H1 (cell line): ENCODE measurements around the gene SLAIN2. TPM values are rescaled to one million over a fixed set of nuclear protein-coding genes. Genes with fewer than 3 reads are reported as not detected.

Source experiments
- CTCF ChIA-PET: fragments of 300-600 bp; sonication (Branson Sonifier 250); formaldehyde crosslinking; loops from one replicate; lab custom pipeline; 2021; ENCODE audit not compliant: partially characterized antibody; lab: Charles Lee
- POLR2A ChIA-PET: fragments of 300-600 bp; sonication (Branson Sonifier 250); formaldehyde crosslinking; loops from one replicate; lab custom pipeline; 2021; ENCODE audit warnings: inconsistent platforms; ENCODE audit not compliant: partially characterized antibody; lab: Charles Lee
- DNase-seq, 2 experiments: peaks; one replicate each; pipeline versions ENCODE4 v3.0.0 to v3.0.0-alpha.2; 2010 to 2022; ENCODE audit warnings: low spot score in 2 of 2, low read depth in 1 of 2, mixed read lengths in 1 of 2
- FAIRE-seq: peaks from 2 replicates; lab custom pipeline; 2011; peaks lifted over from hg19 to GRCh38; lab: Jason Lieb, UNC
- H2AFZ ChIP-seq: 2 replicates; pipeline ENCODE4 v1.8.1; 2012; ENCODE audit warnings: low read length, inconsistent platforms
- H2AK5ac ChIP-seq: 2 replicates; pipeline ENCODE4 v1.6.1; 2013; ENCODE audit warnings: low read depth, low read length
- H2BK120ac ChIP-seq: replicated peaks from 2 replicates; pipeline ENCODE3; 2013; ENCODE audit warnings: low read depth, low read length, inconsistent platforms
- H2BK12ac ChIP-seq: 2 replicates; pipeline ENCODE4 v1.6.1; 2013; ENCODE audit warnings: low read depth, low read length
- H2BK15ac ChIP-seq: 2 replicates; pipeline ENCODE4 v1.6.1; 2013; ENCODE audit warnings: low read length
- H2BK20ac ChIP-seq: 2 replicates; pipeline ENCODE4 v1.6.1; 2013; ENCODE audit warnings: low read length
- H2BK5ac ChIP-seq: 2 replicates; pipeline ENCODE4 v1.6.1; 2013; ENCODE audit warnings: low read depth, low read length
- H3K14ac ChIP-seq: 2 replicates; pipeline ENCODE4 v1.6.1; 2013; ENCODE audit warnings: inconsistent platforms; ENCODE audit not compliant: insufficient read length
- H3K18ac ChIP-seq: 2 replicates; pipeline ENCODE4 v1.6.1; 2013; ENCODE audit warnings: low read length; ENCODE audit errors: extremely low read depth
- H3K23ac ChIP-seq: 2 replicates; pipeline ENCODE4 v1.6.1; 2013; ENCODE audit warnings: inconsistent platforms; ENCODE audit not compliant: insufficient read length
- H3K23me2 ChIP-seq: 2 replicates; pipeline ENCODE4 v1.6.1; 2013; ENCODE audit warnings: low read depth, low read length
- H3K27ac ChIP-seq: 2 replicates; pipeline ENCODE4 v1.6.1; 2011; ENCODE audit warnings: low read depth, low read length, inconsistent platforms
- H3K27me3 ChIP-seq, 4 experiments: replicated peaks in 1 of 4; 1 replicate in 1 of 4; 2 replicates in 3 of 4; pipeline versions ENCODE4 v1.6.1 to v1.8.1; 2011 to 2013; ENCODE audit warnings: low read length in 3 of 4, mild to moderate bottlenecking in 3 of 4, inconsistent platforms in 2 of 4, mixed read lengths in 2 of 4, moderate library complexity in 1 of 4; ENCODE audit not compliant: control insufficient read depth in 3 of 4, insufficient read depth in 3 of 4; ENCODE audit errors: extremely low read depth in 1 of 4
- H3K36me3 ChIP-seq, 4 experiments: 2 replicates each; pipeline versions ENCODE4 v1.6.1 to v1.8.1; 2011 to 2013; ENCODE audit warnings: mild to moderate bottlenecking in 4 of 4, low read length in 3 of 4, moderate library complexity in 2 of 4, control low read depth in 1 of 4, inconsistent platforms in 1 of 4; ENCODE audit not compliant: insufficient read depth in 4 of 4, control insufficient read depth in 2 of 4
- H3K4ac ChIP-seq: replicated peaks from 2 replicates; pipeline ENCODE3; 2013; ENCODE audit warnings: low read length, low read depth, mixed read lengths, inconsistent platforms; ENCODE audit not compliant: insufficient read length
- H3K4me1 ChIP-seq, 4 experiments: replicated peaks in 1 of 4; 1 replicate in 1 of 4; 2 replicates in 3 of 4; pipeline versions ENCODE4 v1.6.1 to v1.8.1; 2011 to 2013; ENCODE audit warnings: low read length in 3 of 4, inconsistent platforms in 2 of 4, mixed read lengths in 1 of 4; ENCODE audit not compliant: insufficient read depth in 4 of 4, control insufficient read depth in 3 of 4
- H3K4me2 ChIP-seq, 2 experiments: 2 replicates each; pipeline versions ENCODE4 v1.6.1 to v1.8.1; 2011 to 2013; ENCODE audit warnings: low read depth in 2 of 2, low read length in 2 of 2, control low read depth in 1 of 2, inconsistent platforms in 1 of 2, mild to moderate bottlenecking in 1 of 2; ENCODE audit not compliant: insufficient read depth in 1 of 2
- H3K4me3 ChIP-seq, 4 experiments: fragments of 200-600, 300-600 bp in 1 of 4; sonication (generic), shearing (Covaris generic), sonication (Bioruptor Twin) in 1 of 4; 2 replicates each; pipeline versions ENCODE4 v1.5.1 to v1.8.1; 2011 to 2016; ENCODE audit warnings: low read length in 4 of 4, low read depth in 3 of 4, control low read depth in 2 of 4, inconsistent platforms in 2 of 4, mild to moderate bottlenecking in 2 of 4, mixed read lengths in 1 of 4, moderate library complexity in 1 of 4; ENCODE audit not compliant: insufficient read depth in 2 of 4; ENCODE audit errors: extremely low read depth in 1 of 4
- H3K56ac ChIP-seq: replicated peaks from 2 replicates; pipeline ENCODE3; 2013; ENCODE audit warnings: low read depth, mild to moderate bottlenecking, mixed read lengths, low read length, inconsistent platforms; ENCODE audit not compliant: insufficient read length
- H3K79me1 ChIP-seq: 2 replicates; pipeline ENCODE4 v1.6.1; 2013; ENCODE audit warnings: low read depth, low read length, control low read depth
- H3K79me2 ChIP-seq, 2 experiments: 2 replicates each; pipeline versions ENCODE4 v1.6.1 to v1.8.1; 2012 to 2013; ENCODE audit warnings: low read length in 2 of 2, mild to moderate bottlenecking in 2 of 2, inconsistent platforms in 1 of 2; ENCODE audit not compliant: insufficient read depth in 2 of 2, control insufficient read depth in 1 of 2
- H3K9ac ChIP-seq, 4 experiments: replicated peaks in 1 of 4; 1 replicate in 1 of 4; 2 replicates in 3 of 4; pipeline versions ENCODE4 v1.6.1 to v1.8.1; 2011 to 2013; ENCODE audit warnings: low read depth in 3 of 4, low read length in 3 of 4, control low read depth in 2 of 4, mild to moderate bottlenecking in 2 of 4, moderate library complexity in 2 of 4, inconsistent platforms in 1 of 4; ENCODE audit errors: extremely low read depth in 1 of 4
- H3K9me3 ChIP-seq, 2 experiments: 2 replicates each; pipeline versions ENCODE4 v1.6.1 to v1.8.1; 2012 to 2013; ENCODE audit warnings: mild to moderate bottlenecking in 2 of 2, moderate library complexity in 2 of 2, control low read depth in 1 of 2, inconsistent platforms in 1 of 2, low read depth in 1 of 2, low read length in 1 of 2, mixed read lengths in 1 of 2; ENCODE audit not compliant: insufficient read depth in 2 of 2
- H4K20me1 ChIP-seq, 2 experiments: replicated peaks in 1 of 2; 2 replicates each; pipeline versions ENCODE3 to v1.8.1; 2011 to 2013; ENCODE audit warnings: inconsistent platforms in 2 of 2, low read length in 2 of 2, mild to moderate bottlenecking in 1 of 2; ENCODE audit not compliant: insufficient read depth in 2 of 2, control insufficient read depth in 1 of 2
- H4K5ac ChIP-seq: 2 replicates; pipeline ENCODE4 v1.6.1; 2013; ENCODE audit warnings: low read length, low read depth, mixed read lengths, inconsistent platforms; ENCODE audit not compliant: insufficient read length
- H4K8ac ChIP-seq: 2 replicates; pipeline ENCODE4 v1.8.0; 2013; ENCODE audit warnings: mild to moderate bottlenecking, moderate library complexity, low read length, inconsistent platforms; ENCODE audit not compliant: insufficient read depth; ENCODE audit errors: extremely low read depth
- H4K91ac ChIP-seq: replicated peaks from 2 replicates; pipeline ENCODE3; 2013; ENCODE audit warnings: low read length, mixed read lengths, inconsistent platforms; ENCODE audit not compliant: insufficient read length
- CEBPB ChIP-seq: IDR thresholded peaks from 2 replicates; pipeline ENCODE4 v1.6.1; 2012; ENCODE audit warnings: low read depth, low read length
- CREB1 ChIP-seq: IDR thresholded peaks from 2 replicates; pipeline ENCODE4 v1.6.1; 2012; ENCODE audit warnings: inconsistent platforms
- EP300 ChIP-seq, 2 experiments: IDR thresholded peaks; 1 replicate in 1 of 2; 2 replicates in 1 of 2; pipeline ENCODE4 v1.6.1; 2011 to 2012; ENCODE audit warnings: low read depth in 2 of 2, low read length in 2 of 2, mild to moderate bottlenecking in 2 of 2, borderline replicate concordance in 1 of 2, inconsistent platforms in 1 of 2, moderate library complexity in 1 of 2
- GTF2F1 ChIP-seq: IDR thresholded peaks from 2 replicates; pipeline ENCODE4 v1.6.1; 2012; ENCODE audit warnings: low read depth, low read length, improper control_type of control experiment, borderline replicate concordance
- MAFK ChIP-seq: IDR thresholded peaks from 2 replicates; pipeline ENCODE4 v1.6.1; 2012; ENCODE audit warnings: low read depth, mild to moderate bottlenecking, improper control_type of control experiment, low read length
- RBBP5 ChIP-seq: IDR thresholded peaks from 2 replicates; pipeline ENCODE4 v1.7.1; 2012; ENCODE audit warnings: low read depth, mild to moderate bottlenecking, inconsistent platforms, low read length, moderate library complexity, borderline replicate concordance
- RNF2 ChIP-seq: fragments of 200-900, 300-1000 bp; sonication (generic); IDR thresholded peaks from 2 replicates; pipeline ENCODE4 v1.7.1; 2016; ENCODE audit warnings: borderline replicate concordance, low read depth, mild to moderate bottlenecking, antibody characterized with exemption, low read length; ENCODE audit not compliant: poor library complexity, severe bottlenecking; ENCODE audit errors: missing control alignments
- RXRA ChIP-seq: IDR thresholded peaks from 2 replicates; pipeline ENCODE4 v1.6.1; 2011; ENCODE audit warnings: low read depth, mild to moderate bottlenecking, low read length, moderate library complexity; ENCODE audit not compliant: insufficient read depth
- WGBS, 2 experiments: shearing (Covaris generic) in 1 of 2; methylation state at CpG; one replicate each; pipeline versions ENCODE4 v1.1.6 to v1.1.7; 2013 to 2015; ENCODE audit warnings: low lambda C conversion rate in 2 of 2, mixed read lengths in 2 of 2, inconsistent platforms in 1 of 2, low coverage in 1 of 2, missing lambda C conversion rate in 1 of 2; ENCODE audit not compliant: insufficient replicate concordance in 2 of 2, insufficient coverage in 1 of 2, insufficient read length in 1 of 2; ENCODE audit errors: extremely low coverage in 1 of 2, missing lambda C conversion rate in 1 of 2; 5-methylcytosine and 5-hydroxymethylcytosine counted together
- polyA plus RNA-seq, 7 experiments: library from polyadenylated mRNA; depleted of rRNA in 3 of 7; stranded (reverse) in 5 of 7; unstranded in 2 of 7; fragments of >200 nt in 5 of 7; fragments of 200-250 nt in 2 of 7; gene quantifications; 1 replicate in 5 of 7; 2 replicates in 1 of 7; 4 replicates in 1 of 7; pipeline versions ENCODE4 v1.2.1 to v1.2.3, GENCODE V29; 2011 to 2013; ENCODE audit warnings: missing spikeins in 2 of 7, mixed read lengths in 2 of 7
- total RNA-seq: library from RNA; stranded (reverse); fragmentation: NEBNext Ultra II Directional; extraction: Animal tissue kit (Norgen Biotek cat#: 25700); gene quantifications from 2 replicates; pipeline ENCODE4 v1.2.1, GENCODE V29; 2021
- TF ChIP-seq, protein P1 (sequence below), 3 experiments: IDR thresholded peaks; 1 replicate in 2 of 3; 2 replicates in 1 of 3; pipeline versions ENCODE4 v1.5.1 to v1.6.1; 2011; ENCODE audit warnings: low read length in 3 of 3, mild to moderate bottlenecking in 3 of 3, inconsistent platforms in 2 of 3, low read depth in 1 of 3, moderate library complexity in 1 of 3; ENCODE audit not compliant: insufficient read depth in 1 of 3; ENCODE audit errors: control extremely low read depth in 1 of 3

Gene SLAIN2
- total and polyA plus RNA-seq, 2 of the 8 experiments (the other 6 are each of a cell fraction or from before 2014, with no cell fraction given): 8.2 to 40.0 TPM

DNA sequence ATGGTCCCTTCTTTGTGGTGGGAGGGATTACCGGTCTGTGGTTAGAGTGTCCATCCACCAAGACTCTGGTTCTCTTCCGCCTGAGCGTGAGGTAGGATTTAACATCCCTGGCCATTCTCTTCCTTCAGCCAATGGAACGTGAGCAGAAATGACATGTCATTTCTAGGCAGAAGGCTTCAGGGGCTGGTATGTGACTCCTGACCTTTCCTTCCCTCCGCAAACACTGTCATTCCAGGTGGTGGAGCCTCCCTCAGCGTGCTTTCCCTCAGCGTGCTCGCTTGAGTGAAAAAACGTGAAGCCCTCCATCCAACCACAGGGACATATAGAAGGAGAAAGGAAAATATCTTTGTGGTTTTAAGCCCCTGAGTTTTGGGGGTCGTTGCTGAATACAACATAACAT is 107.8 kb downstream of the SLAIN2 start:
- POLR2A ChIA-PET: no interaction called here
- H3K18ac ChIP-seq: no peak overlapping the region
- no peaks in the 10 kb centered on the region for H3K4me1 ChIP-seq
- no peaks in the 10 kb centered on the region for H3K36me3 ChIP-seq
- no peaks in the 10 kb centered on the region for H4K20me1 ChIP-seq
- H3K23ac ChIP-seq: no peak overlapping the region
- H3K9me3 ChIP-seq: no peaks in the 10 kb centered on the region
- FAIRE-seq (no peak), DNase-seq (no peak)
- H2BK5ac ChIP-seq: no peak overlapping the region
- no peak for TF ChIP-seq RNF2
- TF ChIP-seq RBBP5: no peak
- TF ChIP-seq GTF2F1: no peak
- TF ChIP-seq RXRA: no peak
- TF ChIP-seq CEBPB: no peak
- TF ChIP-seq MAFK: no peak
- TF ChIP-seq EP300 (IDR thresholded peaks at IDR 0.05; ENCODE audit: borderline replicate concordance in 1 of 2, low read depth in 2 of 2, low read length in 2 of 2): no peak
- TF ChIP-seq, protein P1, sequence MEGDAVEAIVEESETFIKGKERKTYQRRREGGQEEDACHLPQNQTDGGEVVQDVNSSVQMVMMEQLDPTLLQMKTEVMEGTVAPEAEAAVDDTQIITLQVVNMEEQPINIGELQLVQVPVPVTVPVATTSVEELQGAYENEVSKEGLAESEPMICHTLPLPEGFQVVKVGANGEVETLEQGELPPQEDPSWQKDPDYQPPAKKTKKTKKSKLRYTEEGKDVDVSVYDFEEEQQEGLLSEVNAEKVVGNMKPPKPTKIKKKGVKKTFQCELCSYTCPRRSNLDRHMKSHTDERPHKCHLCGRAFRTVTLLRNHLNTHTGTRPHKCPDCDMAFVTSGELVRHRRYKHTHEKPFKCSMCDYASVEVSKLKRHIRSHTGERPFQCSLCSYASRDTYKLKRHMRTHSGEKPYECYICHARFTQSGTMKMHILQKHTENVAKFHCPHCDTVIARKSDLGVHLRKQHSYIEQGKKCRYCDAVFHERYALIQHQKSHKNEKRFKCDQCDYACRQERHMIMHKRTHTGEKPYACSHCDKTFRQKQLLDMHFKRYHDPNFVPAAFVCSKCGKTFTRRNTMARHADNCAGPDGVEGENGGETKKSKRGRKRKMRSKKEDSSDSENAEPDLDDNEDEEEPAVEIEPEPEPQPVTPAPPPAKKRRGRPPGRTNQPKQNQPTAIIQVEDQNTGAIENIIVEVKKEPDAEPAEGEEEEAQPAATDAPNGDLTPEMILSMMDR (IDR thresholded peaks at IDR 0.05; ENCODE audit: control extremely low read depth in 1 of 3, insufficient read depth in 1 of 3, low read depth in 1 of 3, low read length in 3 of 3): no peak
- TF ChIP-seq CREB1: no peak
- H2BK20ac ChIP-seq: no peak overlapping the region
- no peak overlapping the region for H4K91ac ChIP-seq
- H3K9ac ChIP-seq: no peak overlapping the region
- no peak overlapping the region; the same call in 1 of the 2 replicates for H2AK5ac ChIP-seq
- H3K79me2 ChIP-seq: no peaks in the 10 kb centered on the region
- no peaks in the 10 kb centered on the region for H3K23me2 ChIP-seq
- WGBS, 2 experiments: 93% methylated on average over 10 of the region's 10 CpGs; no CpG with 5 or more reads in 1 of the 2 experiments
- H2BK15ac ChIP-seq: no peak overlapping the region
- H3K79me1 ChIP-seq: no peaks in the 10 kb centered on the region
- no peak overlapping the region for H3K4ac ChIP-seq
- CTCF ChIA-PET: interaction anchor here (1.3 kb wide), 1 partner anchor 11 kb away, joined by 3 read pairs; no protein-coding TSS in a partner anchor
- H3K4me3 ChIP-seq: no peak overlapping the region
- no peaks in the 10 kb centered on the region for H3K27me3 ChIP-seq
- H2BK12ac ChIP-seq: no peak overlapping the region
- H3K27ac ChIP-seq: no peak overlapping the region
- no peak overlapping the region for H3K4me2 ChIP-seq
- no peak overlapping the region for H4K8ac ChIP-seq
- no peak overlapping the region for H3K14ac ChIP-seq
- no peak overlapping the region for H4K5ac ChIP-seq
- no peak overlapping the region for H2BK120ac ChIP-seq
- no peak overlapping the region for H3K56ac ChIP-seq
- peak overlapping the region; percentile 74 for H2AFZ ChIP-seq
